ENCODE measurements around the gene ARL15. TPM values are rescaled to one million over a fixed set of nuclear protein-coding genes. Genes with fewer than 3 reads are reported as not detected.

The ARL15 gene
- total and polyA plus RNA-seq, 2 of the 8 experiments (the other 6 are each of a cell fraction or from before 2014, with no cell fraction given) = 9.9 to 21.2 TPM

GRCh38 chr5:53997736-53998627 lies 312.4 kb downstream of the ARL15 start:
- no peak overlapping the region for H4K91ac ChIP-seq (replicated peaks; ENCODE audit: insufficient read length, low read length)
- H4K8ac ChIP-seq (ENCODE audit: extremely low read depth, insufficient read depth, low read length) = no peak overlapping the region
- H2BK5ac ChIP-seq (ENCODE audit: low read depth, low read length) = no peak overlapping the region; the same call in 1 of the 2 replicates
- H2AK5ac ChIP-seq (ENCODE audit: low read depth, low read length) = no peak overlapping the region
- H4K5ac ChIP-seq (ENCODE audit: insufficient read length, low read depth, low read length) = no peak overlapping the region
- no peak overlapping the region for H3K4ac ChIP-seq (replicated peaks; ENCODE audit: insufficient read length, low read depth, low read length)
- peaks cover 2 to 11% (median 5%) of the 10 kb centered on the region in 4 experiments; a peak in 6 of 7 replicates for H3K4me1 ChIP-seq (replicated peaks in 1 of 4; ENCODE audit: control insufficient read depth in 3 of 4, insufficient read depth in 4 of 4, low read length in 3 of 4)
- no peak overlapping the region for H2AFZ ChIP-seq (ENCODE audit: low read length)
- H3K18ac ChIP-seq (ENCODE audit: extremely low read depth, low read length) = peak overlapping the region; percentile 84; the same call in 1 of the 2 replicates
- no peak overlapping the region for H3K23ac ChIP-seq (ENCODE audit: insufficient read length)
- peak overlapping the region; percentile 51; the same call in 1 of the 2 replicates for H2BK20ac ChIP-seq (ENCODE audit: low read length)
- no peaks in the 10 kb centered on the region for H3K79me2 ChIP-seq (ENCODE audit: control insufficient read depth in 1 of 2, insufficient read depth in 2 of 2, low read length in 2 of 2)
- 34% methylated on average over 5 of the region's 5 CpGs; no CpG with 5 or more reads in 1 of the 2 experiments for WGBS, 2 experiments (ENCODE audit: extremely low coverage in 1 of 2, insufficient coverage in 1 of 2, insufficient read length in 1 of 2, insufficient replicate concordance in 2 of 2, low coverage in 1 of 2, low lambda C conversion rate in 2 of 2, missing lambda C conversion rate in 1 of 2)
- no peak overlapping the region for H3K56ac ChIP-seq (replicated peaks; ENCODE audit: insufficient read length, low read depth, low read length)
- H3K14ac ChIP-seq (ENCODE audit: insufficient read length) = no peak overlapping the region
- H3K4me3 ChIP-seq (ENCODE audit: extremely low read depth in 1 of 4, insufficient read depth in 2 of 4, low read depth in 3 of 4, low read length in 4 of 4) = no peak overlapping the region
- no peak overlapping the region for H2BK120ac ChIP-seq (replicated peaks; ENCODE audit: low read depth, low read length)
- FAIRE-seq (no peak), DNase-seq (ENCODE audit: low read depth in 1 of 2, low spot score in 2 of 2) (no peak)
- H3K23me2 ChIP-seq (ENCODE audit: low read depth, low read length) = no peaks in the 10 kb centered on the region
- H4K20me1 ChIP-seq (replicated peaks in 1 of 2; ENCODE audit: control insufficient read depth in 1 of 2, insufficient read depth in 2 of 2, low read length in 2 of 2) = no peaks in the 10 kb centered on the region
- H3K79me1 ChIP-seq (ENCODE audit: low read depth, low read length) = no peaks in the 10 kb centered on the region
- no peaks in the 10 kb centered on the region for H3K27me3 ChIP-seq (replicated peaks in 1 of 4; ENCODE audit: control insufficient read depth in 3 of 4, extremely low read depth in 1 of 4, insufficient read depth in 3 of 4, low read length in 3 of 4)
- no peak overlapping the region for H3K9ac ChIP-seq (replicated peaks in 1 of 4; ENCODE audit: extremely low read depth in 1 of 4, low read depth in 3 of 4, low read length in 3 of 4)
- no peaks in the 10 kb centered on the region for H3K36me3 ChIP-seq (ENCODE audit: control insufficient read depth in 2 of 4, insufficient read depth in 4 of 4, low read length in 3 of 4)
- ChIA-PET CTCF (ENCODE audit: partially characterized antibody) (interaction anchor here (1.0 to 1.1 kb wide), 3 partner anchors 29 to 576 kb away, joined by 3 read pairs; no protein-coding TSS in a partner anchor), POLR2A (ENCODE audit: partially characterized antibody) (interaction anchor here (0.8 to 1.0 kb wide), 2 partner anchors 23 to 515 kb away, joined by 3 to 4 read pairs; no protein-coding TSS in a partner anchor)
- no peak overlapping the region for H3K27ac ChIP-seq (ENCODE audit: low read depth, low read length)
- peak overlapping the region in 1 of 2 experiments; percentile 12; a peak in 2 of 4 replicates for H3K4me2 ChIP-seq (ENCODE audit: insufficient read depth in 1 of 2, low read depth in 2 of 2, low read length in 2 of 2)
- peak overlapping the region; percentile 29 for H2BK12ac ChIP-seq (ENCODE audit: low read depth, low read length)
- H2BK15ac ChIP-seq (ENCODE audit: low read length) = no peak overlapping the region
- H3K9me3 ChIP-seq (ENCODE audit: insufficient read depth in 2 of 2, low read depth in 1 of 2, low read length in 1 of 2) = no peaks in the 10 kb centered on the region
- TF ChIP-seq YY1 (IDR thresholded peaks at IDR 0.05; ENCODE audit: low read depth, low read length) (no peak), KDM5A (IDR thresholded peaks at IDR 0.05; ENCODE audit: low read length) (no peak), CTCF (IDR thresholded peaks at IDR 0.05; ENCODE audit: control extremely low read depth in 1 of 3, insufficient read depth in 1 of 3, low read depth in 1 of 3, low read length in 3 of 3) (no peak), TBP (IDR thresholded peaks at IDR 0.05; ENCODE audit: low read depth, low read length) (no peak), RAD21 (IDR thresholded peaks at IDR 0.05 in 1 of 2, conservative IDR thresholded peaks at IDR 0.05 in 1 of 2; ENCODE audit: low read depth in 2 of 2, low read length in 2 of 2) (no peak), ATF3 (IDR thresholded peaks at IDR 0.05; ENCODE audit: insufficient read depth, low read depth, low read length) (no peak), RXRA (IDR thresholded peaks at IDR 0.05; ENCODE audit: insufficient read depth, low read depth, low read length) (no peak), SP1 (IDR thresholded peaks at IDR 0.05; ENCODE audit: low read depth, low read length) (no peak)

Data from H1 (cell line).